Gastrocnemius medialis (tissue), 4 donors: ENCODE measurements around the gene SLC25A21. TPM values are rescaled to one million over a fixed set of nuclear protein-coding genes. Genes with fewer than 3 reads are reported as not detected.

Experiments used
- ATAC-seq, 2 donors: fragments of 150-250 bp; one replicate each; pipeline ENCODE4 v1.9.1; 2016
- DNase-seq, 2 donors: peaks; one replicate each; pipeline ENCODE4 v3.0.0-alpha.2; 2019
- H3K27ac ChIP-seq, 4 donors: fragments of 200-600 bp; sonication (generic); 1 replicate in 1 of 4; 2 replicates in 3 of 4; pipeline ENCODE4 v1.5.1; 2016 to 2018; ENCODE audit warnings: mild to moderate bottlenecking in 2 of 4, moderate library complexity in 1 of 4
- H3K27me3 ChIP-seq, 3 donors: fragments of 200-600 bp; sonication (generic) in 2 of 3; 1 replicate in 1 of 3; 2 replicates in 2 of 3; pipeline versions ENCODE4 v1.5.1 to v1.6.0; 2016 to 2019; ENCODE audit warnings: mild to moderate bottlenecking in 1 of 3, moderate library complexity in 1 of 3
- H3K36me3 ChIP-seq, 2 donors: fragments of 200-600 bp; sonication (generic) in 1 of 2; one replicate each; pipeline ENCODE4 v1.5.1; 2017 to 2018
- H3K4me1 ChIP-seq, 2 donors: fragments of 200-600 bp; sonication (generic) in 1 of 2; one replicate each; pipeline ENCODE4 v1.5.1; 2016 to 2017; ENCODE audit warnings: mild to moderate bottlenecking in 2 of 2
- H3K4me3 ChIP-seq, 4 donors: fragments of 200-600 bp; sonication (generic) in 3 of 4; 1 replicate in 1 of 4; 2 replicates in 3 of 4; pipeline ENCODE4 v1.5.1; 2016 to 2019; ENCODE audit warnings: mild to moderate bottlenecking in 2 of 4
- H3K9me3 ChIP-seq, 3 donors: fragments of 200-600 bp; sonication (generic) in 2 of 3; 1 replicate in 1 of 3; 2 replicates in 2 of 3; pipeline ENCODE4 v1.5.1; 2016 to 2019
- POLR2A ChIP-seq, 2 donors: fragments of 450-650 bp; IDR thresholded peaks; one replicate each; pipeline ENCODE4 v1.6.1; 2017; ENCODE audit warnings: antibody characterized with exemption in 2 of 2, mild to moderate bottlenecking in 2 of 2, moderate library complexity in 2 of 2
- in situ Hi-C, 4 donors: fragments of 200-750 bp; cut with MboI; loops; one replicate each; pipeline versions ENCODE4 v1.15.0 to v1.8.0; 2017; ENCODE audit warnings: low sequenced_read_pairs in 4 of 4
- intact Hi-C: fragments of 100-400 bp; cut with DNase I; formaldehyde crosslinking; loops from one replicate; pipeline ENCODE4 v1.15.1; 2023; ENCODE audit warnings: low total_unique reads
- total RNA-seq, 4 donors: library from RNA; depleted of rRNA; stranded (reverse); fragments of >200 nt; gene quantifications; one replicate each; pipeline versions ENCODE4 v1.1.0 to v1.2.3, GENCODE V29; 2016
- TF ChIP-seq, protein P1 (sequence below), 5 experiments: fragments of 450-650 bp in 3 of 5; fragments of 200-600 bp in 2 of 5; sonication (generic) in 2 of 5; IDR thresholded peaks in 4 of 5; conservative IDR thresholded peaks in 1 of 5; 1 replicate in 4 of 5; 2 replicates in 1 of 5; pipeline ENCODE4 v1.5.1; 2016 to 2019; ENCODE audit warnings: antibody characterized with exemption in 5 of 5, mild to moderate bottlenecking in 3 of 5, moderate library complexity in 3 of 5

SLC25A21 gene
- total RNA-seq, 4 donors from 2014 or later, result 1.9 TPM; not detected in 3

DNA sequence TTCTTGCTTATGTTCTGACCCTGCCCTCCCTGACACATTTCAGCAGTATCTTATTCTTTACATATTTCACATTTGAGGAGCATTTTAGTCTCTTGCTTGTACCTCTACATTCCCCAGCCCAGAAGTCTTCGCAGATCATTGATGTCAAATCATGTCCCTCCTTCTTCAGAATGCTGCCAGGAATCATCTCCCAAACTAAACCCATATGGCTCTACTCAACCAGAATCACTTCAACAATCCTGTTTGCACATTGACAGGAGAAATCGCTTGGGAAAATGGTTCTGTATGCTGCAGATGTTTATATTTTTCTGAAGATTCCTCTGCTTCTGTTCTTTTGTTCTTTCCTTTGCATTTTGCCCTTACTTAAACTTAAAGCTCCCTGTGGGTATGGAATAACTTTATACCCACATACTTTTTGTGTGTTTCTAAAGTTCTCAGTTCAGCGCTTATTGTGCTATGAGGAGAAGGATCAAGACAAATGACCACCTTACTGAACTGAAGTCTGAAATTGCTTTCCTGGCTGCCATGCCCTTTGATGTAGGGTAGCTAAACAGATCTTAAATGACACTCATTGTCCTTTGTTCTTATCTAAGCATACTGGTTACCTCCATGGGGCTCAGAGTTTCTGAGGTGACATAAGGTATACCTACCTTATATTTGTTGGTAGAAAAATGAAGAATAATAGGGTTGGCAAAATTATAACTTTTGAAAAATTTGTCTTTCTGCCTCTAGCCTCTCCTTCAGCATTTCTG lies 134.6 kb downstream of the SLC25A21 start:
- in situ Hi-C loops, result no loop called here

DNA sequence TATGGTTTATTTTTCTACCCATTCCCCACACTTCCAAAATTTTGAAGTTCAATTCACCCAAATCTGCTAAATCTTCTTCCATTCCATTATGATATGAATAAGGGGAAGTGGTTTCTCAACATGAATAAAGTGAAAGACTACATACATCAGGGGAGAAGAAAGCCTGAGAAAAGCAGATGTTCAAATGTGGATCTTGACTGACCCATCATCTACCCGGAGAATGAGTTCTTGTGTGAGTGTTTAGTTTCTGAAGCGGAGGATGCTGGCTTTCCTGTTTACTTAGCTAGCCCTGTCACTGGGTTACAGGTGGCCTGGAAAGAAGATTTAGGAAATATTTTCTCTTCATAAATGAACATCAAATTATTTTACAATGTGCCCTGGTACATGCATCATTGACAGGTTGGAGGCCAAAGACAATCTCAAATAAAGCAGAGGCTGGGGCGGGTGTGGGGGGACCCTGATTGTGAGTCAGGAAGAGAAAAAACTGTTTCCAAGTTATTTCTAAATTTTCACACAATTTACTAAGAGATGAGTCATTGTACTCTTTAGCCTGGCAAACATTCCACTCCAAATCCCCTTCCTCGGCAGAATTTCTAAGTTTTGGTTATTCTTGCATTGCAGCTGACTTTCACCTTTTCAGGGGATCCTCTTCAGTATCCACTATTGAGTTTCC lies 135.6 kb downstream of the SLC25A21 start:
- no peak for ATAC-seq
- no peaks in the 10 kb centered on the region for H3K9me3 ChIP-seq
- peaks cover 0 to 3% of the 10 kb centered on the region in 2 donors for H3K4me1 ChIP-seq
- DNase-seq, result no peak
- intact Hi-C loops (no loop called here), in situ Hi-C loops (no loop called here)
- no peaks in the 10 kb centered on the region for H3K36me3 ChIP-seq
- no peaks in the 10 kb centered on the region for H3K27me3 ChIP-seq
- H3K4me3 ChIP-seq, result no peak overlapping the region
- TF ChIP-seq, protein P1, sequence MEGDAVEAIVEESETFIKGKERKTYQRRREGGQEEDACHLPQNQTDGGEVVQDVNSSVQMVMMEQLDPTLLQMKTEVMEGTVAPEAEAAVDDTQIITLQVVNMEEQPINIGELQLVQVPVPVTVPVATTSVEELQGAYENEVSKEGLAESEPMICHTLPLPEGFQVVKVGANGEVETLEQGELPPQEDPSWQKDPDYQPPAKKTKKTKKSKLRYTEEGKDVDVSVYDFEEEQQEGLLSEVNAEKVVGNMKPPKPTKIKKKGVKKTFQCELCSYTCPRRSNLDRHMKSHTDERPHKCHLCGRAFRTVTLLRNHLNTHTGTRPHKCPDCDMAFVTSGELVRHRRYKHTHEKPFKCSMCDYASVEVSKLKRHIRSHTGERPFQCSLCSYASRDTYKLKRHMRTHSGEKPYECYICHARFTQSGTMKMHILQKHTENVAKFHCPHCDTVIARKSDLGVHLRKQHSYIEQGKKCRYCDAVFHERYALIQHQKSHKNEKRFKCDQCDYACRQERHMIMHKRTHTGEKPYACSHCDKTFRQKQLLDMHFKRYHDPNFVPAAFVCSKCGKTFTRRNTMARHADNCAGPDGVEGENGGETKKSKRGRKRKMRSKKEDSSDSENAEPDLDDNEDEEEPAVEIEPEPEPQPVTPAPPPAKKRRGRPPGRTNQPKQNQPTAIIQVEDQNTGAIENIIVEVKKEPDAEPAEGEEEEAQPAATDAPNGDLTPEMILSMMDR (IDR thresholded peaks at IDR 0.05 in 4 of 5, conservative IDR thresholded peaks at IDR 0.05 in 1 of 5), result no peak
- no peak overlapping the region for H3K27ac ChIP-seq

More for the DNA sequence above, 134.6 kb downstream of the SLC25A21 start:
- no peak for DNase-seq
- no peaks in the 10 kb centered on the region for H3K27me3 ChIP-seq
- no peak for TF ChIP-seq POLR2A (IDR thresholded peaks at IDR 0.05)
- TF ChIP-seq, protein P1 (IDR thresholded peaks at IDR 0.05 in 4 of 5, conservative IDR thresholded peaks at IDR 0.05 in 1 of 5), result no peak
- intact Hi-C loops, result no loop called here
- H3K4me3 ChIP-seq, result no peak overlapping the region
- H3K4me1 ChIP-seq, result peaks cover 0 to 3% of the 10 kb centered on the region in 2 donors
- no peaks in the 10 kb centered on the region for H3K9me3 ChIP-seq
- H3K27ac ChIP-seq, result no peak overlapping the region
- no peaks in the 10 kb centered on the region for H3K36me3 ChIP-seq
- no peak for ATAC-seq

DNA sequence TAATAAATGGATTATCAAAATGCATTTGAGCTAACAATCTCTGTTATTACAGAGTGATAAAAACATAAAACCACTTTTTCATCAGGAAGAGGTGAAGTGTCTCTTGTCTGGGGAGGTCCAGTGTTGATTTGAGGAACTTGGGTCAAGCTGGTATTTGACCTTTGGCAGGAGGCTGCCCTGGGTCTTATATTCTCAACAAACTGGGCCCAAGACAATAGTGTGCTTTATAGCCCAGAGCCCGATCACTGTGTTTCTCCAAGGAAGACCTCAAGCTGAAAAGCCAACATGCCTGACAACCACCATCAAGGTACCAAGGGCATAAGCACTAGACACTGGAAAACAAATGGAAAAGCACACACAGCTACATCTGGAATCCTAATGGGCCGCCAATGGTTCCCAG lies 137.0 kb downstream of the SLC25A21 start:
- in situ Hi-C loops, result no loop called here
- no peak overlapping the region for H3K27ac ChIP-seq
- H3K4me3 ChIP-seq, result no peak overlapping the region
- TF ChIP-seq POLR2A (IDR thresholded peaks at IDR 0.05), result no peak
- TF ChIP-seq, protein P1 (IDR thresholded peaks at IDR 0.05 in 4 of 5, conservative IDR thresholded peaks at IDR 0.05 in 1 of 5), result no peak
- no peaks in the 10 kb centered on the region for H3K36me3 ChIP-seq
- peaks cover 0 to 3% of the 10 kb centered on the region in 2 donors for H3K4me1 ChIP-seq
- ATAC-seq, result no peak
- H3K9me3 ChIP-seq, result no peaks in the 10 kb centered on the region
- DNase-seq, result no peak
- H3K27me3 ChIP-seq, result no peaks in the 10 kb centered on the region
- intact Hi-C loops, result no loop called here

DNA sequence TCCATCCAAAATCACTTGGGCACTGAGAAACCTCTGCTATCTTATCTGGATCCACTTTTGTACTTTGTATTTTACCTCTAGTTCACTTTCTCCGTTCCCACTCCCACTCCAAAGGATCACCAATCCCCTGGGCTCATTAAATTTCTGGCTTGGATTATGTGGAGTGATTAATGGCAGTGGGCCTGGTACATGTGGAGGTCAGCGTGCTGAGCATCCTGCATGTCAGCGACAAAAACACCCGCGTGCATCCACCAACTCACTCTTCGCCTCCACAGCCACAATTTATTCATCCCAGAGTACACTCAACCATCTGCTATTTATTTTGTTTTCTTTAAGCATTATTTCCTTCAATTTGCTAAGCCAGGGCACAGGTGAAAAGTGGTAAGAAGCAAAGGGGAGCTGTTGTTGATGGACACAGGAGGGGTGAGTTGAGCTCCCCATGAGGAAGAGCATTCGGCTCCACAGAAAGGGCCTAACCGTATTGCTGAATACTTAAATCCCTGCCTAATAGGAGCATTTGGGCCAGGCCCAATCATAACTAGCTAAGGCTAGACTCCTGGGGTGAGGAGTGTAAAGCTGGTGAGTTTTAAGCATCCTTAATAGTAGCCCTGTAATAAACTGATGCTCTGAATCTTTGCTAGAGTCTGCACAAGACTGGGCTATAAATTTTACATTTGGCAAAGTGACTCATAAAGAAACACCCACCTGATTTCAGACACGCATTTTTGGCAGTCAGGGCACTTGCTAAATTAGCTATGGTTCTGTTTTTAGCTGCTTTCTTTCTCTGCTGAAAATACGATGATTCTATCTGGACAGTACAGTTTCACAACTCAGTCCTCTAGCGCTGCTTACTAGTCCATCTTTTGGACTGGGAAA lies 137.8 kb downstream of the SLC25A21 start:
- Histone ChIP-seq H3K27me3 (no peaks in the 10 kb centered on the region), H3K4me1 (peaks cover 0 to 3% of the 10 kb centered on the region in 2 donors), H3K27ac (no peak overlapping the region), H3K9me3 (no peaks in the 10 kb centered on the region), H3K36me3 (no peaks in the 10 kb centered on the region), H3K4me3 (no peak overlapping the region)
- DNase-seq, result no peak
- TF ChIP-seq, protein P1 (IDR thresholded peaks at IDR 0.05 in 4 of 5, conservative IDR thresholded peaks at IDR 0.05 in 1 of 5), result no peak
- TF ChIP-seq POLR2A (IDR thresholded peaks at IDR 0.05), result no peak
- in situ Hi-C loops (no loop called here), intact Hi-C loops (no loop called here)
- peak in 1 of 2 donors; percentile 63 for ATAC-seq
